SIG-M5 (cell line): ENCODE results near the gene HLA-F.

ENCODE experiments used
- DNase-seq: peaks from one replicate; lab custom pipeline; 2025; lab: John Stamatoyannopoulos, UW

Gene HLA-F

GRCh38 chr6:29763491-29764289 is 40.5 kb downstream of the HLA-F start:
- DNase-seq, result no peak

- DNase-seq, result no peak
Observed at GRCh38 chr6:29764422-29765196, 41.4 kb downstream of the HLA-F start.

GRCh38 chr6:29769336-29769735 is 46.1 kb downstream of the HLA-F start:
- no peak for DNase-seq

GRCh38 chr6:29770306-29770705 is 47.1 kb downstream of the HLA-F start:
- DNase-seq, result no peak

- DNase-seq, result no peak
Observed at GRCh38 chr6:29776684-29777083, 53.5 kb downstream of the HLA-F start.
